Measurements from ENCODE around the gene PIGBOS1.

GRCh38 chr15:55281517-55282228, 37.2 kb downstream of the PIGBOS1 start:
- no peak for TF ChIP-seq CTCF (IDR thresholded peaks at IDR 0.05)
- TF ChIP-seq POLR2A (IDR thresholded peaks at IDR 0.05), result no peak
